SK-N-SH treated with all-trans-retinoic acid at 6 μM for 48 hours (cell line): ENCODE results near the gene ZNF33A.

Experiments used
- ATAC-seq: fragments of 200-7000 bp; cut with Tn5 transposase; 3 replicates; pipeline ENCODE4 v1.9.1; 2020; ENCODE audit warnings: mild to moderate bottlenecking, moderate library complexity
- ARNTL ChIP-seq: fragments of 450-650 bp; formaldehyde crosslinking; IDR thresholded peaks from 2 replicates; pipeline ENCODE4 v1.5.0; 2020; ENCODE audit warnings: low read depth, mild to moderate bottlenecking, moderate library complexity, borderline replicate concordance
- BACH2 ChIP-seq: fragments of 250-450 bp; sonication (Bioruptor Pico); IDR thresholded peaks from 2 replicates; pipeline ENCODE4 v1.9.0; 2021; ENCODE audit warnings: mild to moderate bottlenecking, borderline replicate concordance
- CREB5 ChIP-seq: fragments of 250-450 bp; sonication (Bioruptor Pico); IDR thresholded peaks from 2 replicates; pipeline ENCODE4 v1.5.1; 2020; ENCODE audit warnings: low read depth, mild to moderate bottlenecking, moderate library complexity
- ESRRG ChIP-seq: fragments of 250-450 bp; sonication (Bioruptor Pico); IDR thresholded peaks from 2 replicates; pipeline ENCODE4 v1.6.1; 2021; ENCODE audit warnings: mild to moderate bottlenecking
- GLIS3 ChIP-seq: fragments of 250-450 bp; sonication (Bioruptor Pico); IDR thresholded peaks from 2 replicates; pipeline ENCODE4 v1.5.0; 2020; ENCODE audit warnings: mild to moderate bottlenecking, moderate library complexity
- ISL1 ChIP-seq: fragments of 250-450 bp; sonication (Bioruptor Pico); IDR thresholded peaks from 2 replicates; pipeline ENCODE4 v2.1.2; 2022; ENCODE audit warnings: mild to moderate bottlenecking, moderate library complexity
- OSR1 ChIP-seq: fragments of 250-450 bp; sonication (Bioruptor Pico); IDR thresholded peaks from 2 replicates; pipeline ENCODE4 v1.8.0; 2022; ENCODE audit warnings: moderate library complexity, mild to moderate bottlenecking, inconsistent platforms
- PATZ1 ChIP-seq: fragments of 250-450 bp; sonication (Bioruptor Pico); IDR thresholded peaks from 2 replicates; pipeline ENCODE4 v1.8.0; 2020; ENCODE audit warnings: mild to moderate bottlenecking, moderate library complexity, borderline replicate concordance
- POU6F1 ChIP-seq: fragments of 250-450 bp; sonication (Bioruptor Pico); IDR thresholded peaks from 2 replicates; pipeline ENCODE4 v1.8.0; 2021; ENCODE audit warnings: low read depth, mild to moderate bottlenecking, moderate library complexity, borderline replicate concordance
- PPARA ChIP-seq: fragments of 250-450 bp; sonication (Bioruptor Pico); IDR thresholded peaks from 2 replicates; pipeline ENCODE4 v1.5.0; 2020; ENCODE audit warnings: mild to moderate bottlenecking, borderline replicate concordance
- RARB ChIP-seq: fragments of 250-450 bp; sonication (Bioruptor Pico); IDR thresholded peaks from 2 replicates; pipeline ENCODE4 v1.8.0; 2021; ENCODE audit warnings: mild to moderate bottlenecking, moderate library complexity
- SNAI2 ChIP-seq: fragments of 250-450 bp; sonication (Bioruptor Pico); IDR thresholded peaks from 2 replicates; pipeline ENCODE4 v1.5.0; 2020; ENCODE audit warnings: mild to moderate bottlenecking, moderate library complexity
- TCF4 ChIP-seq: fragments of 250-450 bp; sonication (Bioruptor Pico); IDR thresholded peaks from 2 replicates; pipeline ENCODE4 v1.8.0; 2021; ENCODE audit warnings: mild to moderate bottlenecking, moderate library complexity, borderline replicate concordance
- TSHZ2 ChIP-seq: fragments of 250-450 bp; sonication (Bioruptor Pico); IDR thresholded peaks from 2 replicates; pipeline ENCODE4 v1.5.0; 2020; ENCODE audit warnings: mild to moderate bottlenecking, moderate library complexity
- ZFP3 ChIP-seq: fragments of 250-450 bp; sonication (Bioruptor Pico); IDR thresholded peaks from 2 replicates; pipeline ENCODE4 v1.5.0; 2020; ENCODE audit warnings: mild to moderate bottlenecking, moderate library complexity
- ZNF565 ChIP-seq: fragments of 450-650 bp; formaldehyde crosslinking; conservative IDR thresholded peaks from 2 replicates; pipeline ENCODE4 v1.5.0; 2020; ENCODE audit warnings: low read depth, mild to moderate bottlenecking, moderate library complexity
- ZNF70 ChIP-seq: fragments of 450-650 bp; formaldehyde crosslinking; IDR thresholded peaks from 2 replicates; pipeline ENCODE4 v1.5.0; 2020; ENCODE audit warnings: mild to moderate bottlenecking, moderate library complexity
- ZNF8 ChIP-seq: fragments of 450-650 bp; formaldehyde crosslinking; IDR thresholded peaks from 2 replicates; pipeline ENCODE4 v1.5.0; 2020; ENCODE audit warnings: mild to moderate bottlenecking, moderate library complexity

Gene ZNF33A

GRCh38 chr10:38025283-38025682, 14.8 kb downstream of the ZNF33A start (continued):
- TF ChIP-seq TSHZ2 (CRISPR knock-in tag), result no peak
- TF ChIP-seq ZNF70 (CRISPR knock-in tag), result no peak
- TF ChIP-seq ARNTL (CRISPR knock-in tag), result no peak
- TF ChIP-seq, all 23 proteins: peak for 0

GRCh38 chr10:38027986-38028385, 17.5 kb downstream of the ZNF33A start:
- ATAC-seq, result no peak
- TF ChIP-seq GLIS3, result no peak

GRCh38 chr10:38032886-38033285, 22.4 kb downstream of the ZNF33A start:
- ATAC-seq, result no peak

More at GRCh38 chr10:38032886-38033285, 22.4 kb downstream of the ZNF33A start:
- TF ChIP-seq ZNF565 (CRISPR knock-in tag), result no peak
- TF ChIP-seq BACH2 (CRISPR knock-in tag), result no peak
- no peak for TF ChIP-seq ZNF70 (CRISPR knock-in tag)
- no peak for TF ChIP-seq SNAI2 (CRISPR knock-in tag)
- TF ChIP-seq ZNF8, result no peak
- no peak for TF ChIP-seq OSR1 (CRISPR knock-in tag)
- TF ChIP-seq TSHZ2 (CRISPR knock-in tag), result no peak
- no peak for TF ChIP-seq PATZ1
- TF ChIP-seq ARNTL (CRISPR knock-in tag), result no peak
- no peak for TF ChIP-seq GLIS3
- no peak for TF ChIP-seq PPARA (CRISPR knock-in tag)
- TF ChIP-seq CREB5, result no peak
- no peak for TF ChIP-seq RARB
- TF ChIP-seq ESRRG (CRISPR knock-in tag), result no peak
- no peak for TF ChIP-seq TCF4
- TF ChIP-seq ZFP3 (CRISPR knock-in tag), result no peak
- no peak for TF ChIP-seq ISL1 (CRISPR knock-in tag)
- TF ChIP-seq POU6F1 (CRISPR knock-in tag), result no peak
